GM12874 (cell line): Measurements from ENCODE around the gene MAOB.

Experiments
- TF ChIP-seq, protein P1 (sequence below): IDR thresholded peaks from 2 replicates; pipeline ENCODE4 v1.5.1; 2011; ENCODE audit warnings: low read depth, mild to moderate bottlenecking, control low read depth, low read length, moderate library complexity; ENCODE audit not compliant: insufficient read depth

MAOB gene

DNA sequence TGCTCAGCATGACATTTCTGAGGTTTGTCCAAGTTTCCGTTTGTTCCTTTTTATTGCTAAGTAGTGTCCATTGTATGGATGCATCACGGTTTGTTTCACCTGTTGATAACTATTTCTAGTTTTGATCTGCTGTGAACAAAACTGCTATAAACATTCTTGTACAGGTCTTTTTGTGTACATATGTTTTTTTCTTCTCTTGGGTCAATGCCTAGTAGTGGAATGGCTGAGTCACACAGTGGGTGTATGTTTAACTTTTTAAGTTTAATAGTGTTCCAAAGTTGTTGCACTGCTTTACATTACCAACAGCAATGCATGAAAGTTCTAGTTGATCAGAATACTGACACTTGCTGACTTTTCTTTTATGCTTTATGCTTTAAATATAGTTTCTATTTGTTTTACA lies 76.7 kb downstream of the MAOB start:
- TF ChIP-seq, protein P1, sequence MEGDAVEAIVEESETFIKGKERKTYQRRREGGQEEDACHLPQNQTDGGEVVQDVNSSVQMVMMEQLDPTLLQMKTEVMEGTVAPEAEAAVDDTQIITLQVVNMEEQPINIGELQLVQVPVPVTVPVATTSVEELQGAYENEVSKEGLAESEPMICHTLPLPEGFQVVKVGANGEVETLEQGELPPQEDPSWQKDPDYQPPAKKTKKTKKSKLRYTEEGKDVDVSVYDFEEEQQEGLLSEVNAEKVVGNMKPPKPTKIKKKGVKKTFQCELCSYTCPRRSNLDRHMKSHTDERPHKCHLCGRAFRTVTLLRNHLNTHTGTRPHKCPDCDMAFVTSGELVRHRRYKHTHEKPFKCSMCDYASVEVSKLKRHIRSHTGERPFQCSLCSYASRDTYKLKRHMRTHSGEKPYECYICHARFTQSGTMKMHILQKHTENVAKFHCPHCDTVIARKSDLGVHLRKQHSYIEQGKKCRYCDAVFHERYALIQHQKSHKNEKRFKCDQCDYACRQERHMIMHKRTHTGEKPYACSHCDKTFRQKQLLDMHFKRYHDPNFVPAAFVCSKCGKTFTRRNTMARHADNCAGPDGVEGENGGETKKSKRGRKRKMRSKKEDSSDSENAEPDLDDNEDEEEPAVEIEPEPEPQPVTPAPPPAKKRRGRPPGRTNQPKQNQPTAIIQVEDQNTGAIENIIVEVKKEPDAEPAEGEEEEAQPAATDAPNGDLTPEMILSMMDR: no peak

DNA sequence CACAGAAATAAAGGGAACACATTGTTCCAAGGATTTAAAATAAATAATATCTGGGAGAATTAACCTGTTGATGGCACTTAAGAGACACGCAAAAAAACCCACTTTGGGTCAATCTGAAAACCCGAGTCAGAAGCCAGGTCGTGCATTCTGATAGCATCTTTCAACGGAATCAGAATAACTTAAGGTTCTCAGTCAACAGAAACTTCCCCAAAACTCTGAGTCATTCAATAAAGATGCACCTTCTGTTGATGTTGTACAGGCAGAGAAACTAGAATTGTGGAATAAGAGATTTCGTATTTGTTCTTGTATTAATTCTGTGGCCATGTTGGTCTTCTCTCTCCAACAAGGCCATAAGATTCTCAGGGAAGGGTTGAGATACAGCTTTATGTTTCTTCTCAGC lies 78.2 kb downstream of the MAOB start:
- TF ChIP-seq, protein P1: no peak

DNA sequence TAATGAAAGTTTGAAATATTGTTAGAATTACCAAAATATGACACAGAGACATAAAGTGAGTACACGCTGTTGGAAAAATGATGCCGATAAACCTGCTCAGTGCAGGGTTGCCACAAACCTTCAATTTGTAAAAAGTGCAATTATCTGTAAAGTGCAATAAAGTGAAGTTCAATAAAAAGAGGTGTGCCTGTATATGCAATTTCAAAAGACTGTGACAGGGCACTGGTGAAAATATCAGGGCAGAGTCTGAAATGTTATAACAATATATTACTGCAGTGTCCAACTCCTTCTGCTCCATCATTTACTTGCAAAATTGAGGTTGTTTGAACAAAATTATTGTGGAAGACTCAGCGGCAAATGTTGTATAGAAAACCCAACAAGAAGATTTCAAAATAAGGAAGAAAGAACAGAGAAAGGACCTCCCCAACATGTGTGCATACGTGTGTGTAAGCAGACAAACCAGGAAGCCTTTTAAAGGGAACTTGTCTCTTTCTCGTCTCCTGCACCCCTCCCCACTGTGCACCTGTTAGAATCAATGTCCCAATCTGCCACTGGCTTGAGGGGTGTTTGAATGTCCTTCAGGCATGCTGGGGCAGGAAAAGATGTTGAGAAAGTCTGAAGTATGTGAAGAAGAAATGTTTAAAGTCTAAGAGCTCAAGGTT lies 96.2 kb downstream of the MAOB start:
- TF ChIP-seq, protein P1: no peak

DNA sequence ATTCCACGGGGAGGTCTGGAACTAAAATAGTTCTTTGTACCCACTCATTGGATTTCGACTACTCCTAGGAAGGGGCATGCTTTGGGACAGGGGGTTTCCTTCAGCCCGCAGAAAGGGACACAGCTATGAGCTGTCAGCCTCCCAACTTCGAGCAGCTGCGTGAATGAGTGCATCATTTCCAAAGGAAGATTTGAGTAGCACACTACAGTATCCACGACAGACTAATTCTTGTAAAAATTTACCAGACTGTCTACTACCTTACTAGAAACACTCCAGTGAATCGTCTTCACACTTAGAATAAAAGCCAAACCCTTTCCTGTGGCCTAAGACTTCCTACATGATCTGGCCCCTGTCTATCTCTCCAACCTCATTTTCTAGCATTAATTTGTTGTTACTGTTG lies 124.2 kb downstream of the MAOB start:
- TF ChIP-seq, protein P1: no peak

DNA sequence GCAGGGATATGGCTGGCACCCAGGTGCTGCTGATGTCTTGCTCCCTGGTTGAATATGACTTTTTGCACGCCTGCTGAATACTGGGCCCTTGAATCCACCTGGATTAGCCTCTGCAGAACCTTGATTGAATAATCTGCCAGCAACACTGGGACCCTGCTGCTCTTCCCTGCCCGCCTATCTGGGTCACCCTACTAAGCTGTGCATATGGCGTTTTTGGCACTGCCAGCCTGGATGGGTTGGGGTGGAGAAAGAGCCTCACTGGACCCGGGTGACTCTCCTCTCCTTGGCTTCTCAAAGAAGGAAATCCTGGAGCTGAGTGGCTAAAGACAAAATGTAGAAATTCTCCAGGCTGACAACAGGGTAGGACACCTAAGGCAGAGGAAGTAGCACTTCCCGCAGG lies 126.2 kb downstream of the MAOB start:
- TF ChIP-seq, protein P1: no peak

DNA sequence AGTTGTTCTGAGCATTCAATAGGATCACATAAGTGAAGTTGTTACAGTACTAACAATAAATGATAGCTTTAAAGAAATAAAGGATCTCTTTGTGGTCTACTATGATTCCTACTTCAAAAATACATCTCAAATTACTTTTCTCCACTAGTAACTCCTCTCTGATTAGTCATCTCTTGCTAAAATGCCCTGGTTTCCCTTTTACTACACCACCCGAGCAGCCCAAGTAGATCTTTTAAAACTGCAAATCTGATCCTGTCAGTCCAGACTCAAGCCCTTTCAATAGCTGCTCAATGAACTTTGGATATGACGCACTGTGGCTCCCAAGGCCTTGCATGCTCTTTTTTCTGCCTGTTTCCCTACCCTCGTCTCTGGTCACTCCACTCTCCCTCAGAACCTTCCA lies 128.6 kb downstream of the MAOB start:
- TF ChIP-seq, protein P1: no peak

DNA sequence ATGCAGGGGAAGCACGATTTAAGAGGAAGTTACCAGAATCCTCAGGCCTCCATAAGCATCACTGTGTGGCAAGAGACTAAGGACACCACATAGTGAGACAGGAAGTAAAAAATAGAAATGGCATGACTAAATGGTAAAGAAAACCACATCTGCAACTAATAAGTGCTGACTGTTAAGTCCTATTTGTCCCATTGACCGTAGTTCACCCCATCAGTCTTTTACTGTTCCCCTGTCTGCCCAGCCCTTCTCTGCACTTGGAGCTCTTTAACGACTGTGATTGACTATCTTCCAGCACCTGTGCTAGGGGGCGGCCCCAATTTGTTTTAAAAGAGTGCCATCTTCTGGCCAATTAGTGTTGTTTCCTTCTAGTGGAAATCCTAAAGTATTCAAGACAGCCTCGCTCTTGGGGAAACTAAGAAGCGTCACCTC lies 132.0 kb downstream of the MAOB start:
- TF ChIP-seq, protein P1: peak; percentile 27; the same call in 1 of the 2 replicates
